Measurements from ENCODE around the gene LRRN2. TPM values are rescaled to one million over a fixed set of nuclear protein-coding genes. Genes with fewer than 3 reads are reported as not detected.

The LRRN2 gene
- total RNA-seq, 1 donor from 2014 or later = 2.5 TPM

DNA sequence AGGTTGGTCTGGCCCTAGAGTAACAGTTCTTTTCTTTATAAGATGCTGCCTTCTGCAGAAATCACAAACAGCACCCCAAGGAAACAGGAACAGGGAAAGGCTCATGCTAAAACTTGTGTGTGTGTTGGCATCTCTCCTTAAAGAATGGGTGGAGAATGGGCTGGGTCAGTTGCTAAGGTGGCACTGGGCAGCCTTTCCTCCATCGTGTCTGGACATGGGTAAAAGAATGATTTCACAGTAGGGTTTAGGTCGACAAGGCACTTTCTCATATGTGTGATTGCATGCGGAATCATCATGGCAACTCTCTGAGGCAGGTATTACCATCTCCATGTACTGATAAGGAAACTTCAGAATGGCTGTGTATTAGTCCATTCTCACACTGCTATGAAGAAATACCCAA lies 40.3 kb downstream of the LRRN2 start:
- no peak overlapping the region for H3K4me3 ChIP-seq
- H3K9me3 ChIP-seq = no peaks in the 10 kb centered on the region
- ATAC-seq = no peak

DNA sequence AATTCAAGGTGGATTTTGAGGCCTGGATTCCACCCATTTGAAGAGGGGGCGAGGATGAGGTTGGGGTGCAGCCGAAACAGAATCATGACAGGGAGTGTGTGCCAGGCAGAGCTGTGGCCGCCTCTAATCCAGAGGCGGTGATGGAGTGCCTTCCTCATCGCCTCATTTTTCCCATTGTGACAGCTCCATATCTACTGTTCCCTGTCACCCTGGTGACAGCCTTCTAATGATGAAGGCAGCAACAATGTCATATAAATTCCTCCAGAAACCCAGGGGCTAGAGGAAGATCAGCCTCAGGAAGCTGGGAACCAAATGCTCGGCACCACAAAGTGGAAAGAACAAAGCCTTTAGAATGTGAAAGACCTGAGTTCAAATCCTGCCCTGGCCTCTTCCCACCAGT lies 42.0 kb downstream of the LRRN2 start:
- no peak overlapping the region for H3K4me3 ChIP-seq
- no peak overlapping the region for H3K27ac ChIP-seq
- ATAC-seq (no peak), DNase-seq (no peak)
- TF ChIP-seq, protein P1, sequence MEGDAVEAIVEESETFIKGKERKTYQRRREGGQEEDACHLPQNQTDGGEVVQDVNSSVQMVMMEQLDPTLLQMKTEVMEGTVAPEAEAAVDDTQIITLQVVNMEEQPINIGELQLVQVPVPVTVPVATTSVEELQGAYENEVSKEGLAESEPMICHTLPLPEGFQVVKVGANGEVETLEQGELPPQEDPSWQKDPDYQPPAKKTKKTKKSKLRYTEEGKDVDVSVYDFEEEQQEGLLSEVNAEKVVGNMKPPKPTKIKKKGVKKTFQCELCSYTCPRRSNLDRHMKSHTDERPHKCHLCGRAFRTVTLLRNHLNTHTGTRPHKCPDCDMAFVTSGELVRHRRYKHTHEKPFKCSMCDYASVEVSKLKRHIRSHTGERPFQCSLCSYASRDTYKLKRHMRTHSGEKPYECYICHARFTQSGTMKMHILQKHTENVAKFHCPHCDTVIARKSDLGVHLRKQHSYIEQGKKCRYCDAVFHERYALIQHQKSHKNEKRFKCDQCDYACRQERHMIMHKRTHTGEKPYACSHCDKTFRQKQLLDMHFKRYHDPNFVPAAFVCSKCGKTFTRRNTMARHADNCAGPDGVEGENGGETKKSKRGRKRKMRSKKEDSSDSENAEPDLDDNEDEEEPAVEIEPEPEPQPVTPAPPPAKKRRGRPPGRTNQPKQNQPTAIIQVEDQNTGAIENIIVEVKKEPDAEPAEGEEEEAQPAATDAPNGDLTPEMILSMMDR (IDR thresholded peaks at IDR 0.05) = no peak
- intact Hi-C loops (cut with DNase I) = no loop called here
- no peaks in the 10 kb centered on the region for H3K36me3 ChIP-seq
- H3K9me3 ChIP-seq = no peaks in the 10 kb centered on the region
- H3K27me3 ChIP-seq (ENCODE audit: low read depth) = no peaks in the 10 kb centered on the region
- H3K4me1 ChIP-seq = no peaks in the 10 kb centered on the region

More for the DNA sequence above, 40.3 kb downstream of the LRRN2 start:
- TF ChIP-seq, protein P1 (IDR thresholded peaks at IDR 0.05) = no peak
- H3K27me3 ChIP-seq (ENCODE audit: low read depth) = no peaks in the 10 kb centered on the region
- no peak for DNase-seq
- no peaks in the 10 kb centered on the region for H3K4me1 ChIP-seq
- no peak overlapping the region for H3K27ac ChIP-seq
- intact Hi-C loops (cut with DNase I) = no loop called here
- no peaks in the 10 kb centered on the region for H3K36me3 ChIP-seq

DNA sequence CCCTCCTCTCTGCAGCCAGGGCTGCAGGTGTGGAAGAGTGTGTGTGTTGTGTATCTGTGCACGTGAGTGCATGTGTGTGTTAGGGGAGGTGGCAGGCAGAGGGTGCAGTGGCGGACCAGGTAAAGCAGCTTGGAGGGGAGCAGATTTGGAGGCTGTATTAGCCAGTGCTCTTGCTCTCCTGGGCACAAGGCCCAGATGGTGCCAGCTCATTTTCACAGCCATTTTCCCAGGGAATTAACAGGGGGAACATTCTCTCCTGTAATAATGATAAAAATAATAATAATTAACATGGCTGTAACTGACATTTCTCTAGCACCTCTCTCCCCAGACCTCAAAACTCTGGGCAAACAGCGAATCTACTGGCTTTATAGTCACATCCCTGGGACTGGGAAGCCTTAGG lies 43.6 kb downstream of the LRRN2 start:
- no peaks in the 10 kb centered on the region for H3K4me1 ChIP-seq
- DNase-seq (no peak), ATAC-seq (no peak)
- no peaks in the 10 kb centered on the region for H3K36me3 ChIP-seq
- no peak overlapping the region for H3K27ac ChIP-seq
- no peak overlapping the region for H3K4me3 ChIP-seq
- no peaks in the 10 kb centered on the region for H3K9me3 ChIP-seq
- TF ChIP-seq, protein P1 (IDR thresholded peaks at IDR 0.05) = no peak
- H3K27me3 ChIP-seq (ENCODE audit: low read depth) = no peaks in the 10 kb centered on the region
- intact Hi-C loops (cut with DNase I) = no loop called here

DNA sequence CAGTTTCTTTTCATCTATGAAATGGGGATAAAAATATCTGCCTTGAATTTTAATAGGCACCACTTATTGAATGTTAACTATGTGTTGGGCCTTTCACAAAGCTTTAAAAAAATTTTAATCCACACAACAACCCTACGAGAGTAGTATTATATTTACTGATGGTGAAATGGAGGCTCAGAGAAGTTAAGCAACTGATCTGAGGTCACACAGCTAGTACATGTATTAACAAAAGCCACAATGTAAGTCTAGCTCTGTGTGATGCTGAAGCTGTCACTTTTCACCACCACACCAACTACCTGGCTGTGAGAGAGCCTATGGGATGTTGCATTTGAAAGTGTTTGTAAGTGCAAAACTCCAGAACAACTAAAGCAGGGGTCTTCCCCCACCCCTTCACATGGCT lies 44.1 kb downstream of the LRRN2 start:
- H3K27ac ChIP-seq = no peak overlapping the region
- no peak overlapping the region for H3K4me3 ChIP-seq
- intact Hi-C loops (cut with DNase I) = no loop called here
- no peaks in the 10 kb centered on the region for H3K4me1 ChIP-seq
- no peaks in the 10 kb centered on the region for H3K36me3 ChIP-seq
- no peak for ATAC-seq
- H3K9me3 ChIP-seq = no peaks in the 10 kb centered on the region
- TF ChIP-seq, protein P1 (IDR thresholded peaks at IDR 0.05) = no peak
- DNase-seq = no peak
- H3K27me3 ChIP-seq (ENCODE audit: low read depth) = no peaks in the 10 kb centered on the region

DNA sequence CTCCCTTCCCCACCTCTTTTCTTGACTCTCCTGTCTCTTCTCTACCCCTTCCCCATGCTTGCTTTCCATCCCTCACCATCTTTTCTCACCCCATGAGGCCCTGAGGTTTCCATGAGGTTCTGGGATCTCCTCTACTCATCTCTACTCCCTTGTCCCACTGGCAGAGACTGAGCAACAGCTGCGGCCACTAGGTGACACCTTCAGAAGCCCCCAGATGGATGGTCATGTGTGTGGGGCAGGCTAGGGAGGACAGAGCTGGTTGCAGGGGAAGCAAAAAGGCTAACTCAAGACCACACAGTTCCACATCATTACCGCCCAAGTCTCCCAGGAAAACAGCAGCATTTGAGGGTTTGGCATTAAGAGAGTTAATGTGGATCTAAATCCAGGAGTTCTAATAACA lies 45.0 kb downstream of the LRRN2 start:
- no peaks in the 10 kb centered on the region for H3K9me3 ChIP-seq
- intact Hi-C loops (cut with DNase I) = no loop called here

More for the DNA sequence above, 45.0 kb downstream of the LRRN2 start:
- TF ChIP-seq, protein P1 (IDR thresholded peaks at IDR 0.05) = no peak
- ATAC-seq (no peak), DNase-seq (no peak)
- Histone ChIP-seq H3K4me3 (no peak overlapping the region), H3K4me1 (no peaks in the 10 kb centered on the region), H3K27ac (no peak overlapping the region), H3K36me3 (no peaks in the 10 kb centered on the region), H3K27me3 (ENCODE audit: low read depth) (no peaks in the 10 kb centered on the region)

Measured in lower lobe of right lung (tissue), 2 donors.